Liver (tissue), 9 donors: ENCODE data around the gene ASB1. TPM values are rescaled to one million over a fixed set of nuclear protein-coding genes. Genes with fewer than 3 reads are reported as not detected.

Source experiments
- DNase-seq: peaks from one replicate; pipeline ENCODE4 v3.0.0-alpha.2; 2017; ENCODE audit warnings: low spot score
- H3K27ac ChIP-seq, 2 donors: one replicate each; pipeline ENCODE4 v1.7.0; 2013; ENCODE audit warnings: inconsistent platforms in 2 of 2, low read length in 2 of 2, control low read depth in 1 of 2, low read depth in 1 of 2, mild to moderate bottlenecking in 1 of 2
- H3K27me3 ChIP-seq, 4 donors: one replicate each; pipeline versions ENCODE4 v1.6.1 to v1.7.0; 2013; ENCODE audit warnings: low read length in 3 of 4, inconsistent platforms in 1 of 4, mild to moderate bottlenecking in 1 of 4, moderate library complexity in 1 of 4; ENCODE audit not compliant: control insufficient read depth in 4 of 4, insufficient read depth in 4 of 4
- H3K36me3 ChIP-seq, 4 donors: one replicate each; pipeline versions ENCODE4 v1.6.1 to v1.7.0; 2013; ENCODE audit warnings: low read length in 3 of 4, mild to moderate bottlenecking in 3 of 4, low read depth in 1 of 4, moderate library complexity in 1 of 4; ENCODE audit not compliant: control insufficient read depth in 4 of 4, insufficient read depth in 3 of 4
- H3K4me1 ChIP-seq, 4 donors: one replicate each; pipeline versions ENCODE4 v1.6.1 to v1.7.0; 2013; ENCODE audit warnings: low read length in 3 of 4, mild to moderate bottlenecking in 3 of 4, moderate library complexity in 1 of 4; ENCODE audit not compliant: control insufficient read depth in 4 of 4, insufficient read depth in 4 of 4
- H3K4me3 ChIP-seq, 3 donors: one replicate each; pipeline versions ENCODE4 v1.6.1 to v1.7.0; 2013; ENCODE audit warnings: low read length in 3 of 3, control low read depth in 1 of 3, low read depth in 1 of 3, mild to moderate bottlenecking in 1 of 3
- H3K9ac ChIP-seq, 2 donors: one replicate each; pipeline ENCODE4 v1.7.0; 2013; ENCODE audit warnings: low read length in 2 of 2, mild to moderate bottlenecking in 2 of 2, moderate library complexity in 2 of 2, control low read depth in 1 of 2, low read depth in 1 of 2
- H3K9me3 ChIP-seq, 4 donors: one replicate each; pipeline versions ENCODE4 v1.6.1 to v1.7.0; 2013; ENCODE audit warnings: low read length in 3 of 4; ENCODE audit not compliant: control insufficient read depth in 4 of 4
- FOXA2 ChIP-seq: IDR thresholded peaks from 2 replicates; pipeline ENCODE4 v1.6.1; 2016; ENCODE audit warnings: antibody characterized with exemption
- GABPA ChIP-seq, 2 donors: IDR thresholded peaks in 1 of 2; conservative IDR thresholded peaks in 1 of 2; 2 replicates each; pipeline ENCODE4 v1.6.1; 2016; ENCODE audit warnings: antibody characterized with exemption in 2 of 2, mild to moderate bottlenecking in 1 of 2, moderate library complexity in 1 of 2
- HNF4A ChIP-seq, 2 donors: conservative IDR thresholded peaks; 2 replicates each; pipeline ENCODE4 v1.6.1; 2016; ENCODE audit warnings: antibody characterized with exemption in 2 of 2, mild to moderate bottlenecking in 2 of 2
- HNF4G ChIP-seq: IDR thresholded peaks from 2 replicates; pipeline ENCODE4 v1.6.1; 2016; ENCODE audit warnings: antibody characterized with exemption
- JUND ChIP-seq, 2 donors: IDR thresholded peaks; 2 replicates each; pipeline ENCODE4 v1.6.1; 2016; ENCODE audit warnings: antibody characterized with exemption in 2 of 2
- RAD21 ChIP-seq, 2 donors: IDR thresholded peaks; 2 replicates each; pipeline ENCODE4 v1.6.1; 2016; ENCODE audit warnings: antibody characterized with exemption in 2 of 2, mild to moderate bottlenecking in 2 of 2
- RXRA ChIP-seq, 2 donors: IDR thresholded peaks; 2 replicates each; pipeline ENCODE4 v1.6.1; 2017 to 2018; ENCODE audit warnings: antibody characterized with exemption in 2 of 2, mild to moderate bottlenecking in 1 of 2
- SP1 ChIP-seq: IDR thresholded peaks from 2 replicates; pipeline ENCODE4 v1.6.1; 2018; ENCODE audit warnings: antibody characterized with exemption, mild to moderate bottlenecking
- TAF1 ChIP-seq: conservative IDR thresholded peaks from 2 replicates; pipeline ENCODE4 v1.6.1; 2016; ENCODE audit warnings: antibody characterized with exemption, mild to moderate bottlenecking
- YY1 ChIP-seq: IDR thresholded peaks from 2 replicates; pipeline ENCODE4 v1.6.1; 2016; ENCODE audit warnings: antibody characterized with exemption, mild to moderate bottlenecking
- WGBS: extraction: QIAGEN DNeasy Blood & Tissue Kit; methylation state at CpG from one replicate; pipeline ENCODE4 v1.1.7; 2013; 5-methylcytosine and 5-hydroxymethylcytosine counted together
- polyA plus RNA-seq, 2 donors: library from polyadenylated mRNA; stranded (reverse) in 1 of 2; unstranded in 1 of 2; fragments of 200-250 nt in 1 of 2; fragments of >200 nt in 1 of 2; fragmentation: Nextera tagmentation in 1 of 2; extraction: Ambion mirVana in 1 of 2; gene quantifications; one replicate each; pipeline versions ENCODE4 v1.2.1 to v1.2.3, GENCODE V29; 2013 to 2015
- total RNA-seq, 2 donors: library from RNA; depleted of rRNA; stranded (reverse); fragments of >200 nt; gene quantifications; one replicate each; pipeline ENCODE4 v1.2.3, GENCODE V29; 2014
- TF ChIP-seq, protein P1 (sequence below): IDR thresholded peaks from 2 replicates; pipeline ENCODE4 v1.6.1; 2016; ENCODE audit warnings: antibody characterized with exemption
- TF ChIP-seq, protein P2 (sequence below): fragments of 150-350 bp; IDR thresholded peaks from 2 replicates; pipeline ENCODE4 v1.5.1; 2017; ENCODE audit warnings: improper control_type of control experiment, low read depth, low read length; ENCODE audit not compliant: missing input control
- TF ChIP-seq, protein P3 (sequence below): IDR thresholded peaks from 2 replicates; pipeline ENCODE4 v1.6.1; 2016; ENCODE audit warnings: antibody characterized with exemption
- TF ChIP-seq, protein P4 (sequence below): IDR thresholded peaks from 2 replicates; pipeline ENCODE4 v1.6.1; 2016; ENCODE audit warnings: antibody characterized with exemption
- TF ChIP-seq, protein P5 (sequence below): IDR thresholded peaks from 2 replicates; pipeline ENCODE4 v1.6.1; 2016; ENCODE audit warnings: antibody characterized with exemption, mild to moderate bottlenecking
- donor health status: healthy.
- donor health status: healthy.
- donor health status: healthy.
- donor health status: healthy.
- donor health status: healthy.

Gene ASB1
- total and polyA plus RNA-seq, 4 donors, result 6.1 to 15.2 (median 10.5) TPM

DNA sequence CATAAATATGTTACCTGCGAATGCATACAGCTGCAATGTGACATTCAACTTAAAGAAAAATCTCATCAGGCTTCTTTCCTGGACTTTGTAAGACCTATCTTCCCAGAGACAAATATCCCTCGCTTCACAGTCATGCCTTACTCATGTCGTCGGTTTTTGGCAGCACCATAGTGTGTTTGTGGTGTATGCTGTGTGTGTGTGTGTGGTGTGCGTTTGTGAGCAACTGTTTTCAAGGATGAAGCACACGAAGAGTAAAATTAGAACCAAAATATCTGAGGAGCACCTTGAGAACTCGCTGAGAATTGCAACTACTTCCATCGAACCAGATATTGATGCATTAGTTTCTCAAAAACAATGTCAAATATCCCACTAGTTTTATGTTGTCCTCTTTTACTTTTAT, 56.9 kb downstream of the ASB1 start:
- peaks cover 0 to 4% (median 1%) of the 10 kb centered on the region in 4 donors for H3K9me3 ChIP-seq
- 85% methylated on average over 8 of the region's 8 CpGs for WGBS
- H3K36me3 ChIP-seq, result no peaks in the 10 kb centered on the region

DNA sequence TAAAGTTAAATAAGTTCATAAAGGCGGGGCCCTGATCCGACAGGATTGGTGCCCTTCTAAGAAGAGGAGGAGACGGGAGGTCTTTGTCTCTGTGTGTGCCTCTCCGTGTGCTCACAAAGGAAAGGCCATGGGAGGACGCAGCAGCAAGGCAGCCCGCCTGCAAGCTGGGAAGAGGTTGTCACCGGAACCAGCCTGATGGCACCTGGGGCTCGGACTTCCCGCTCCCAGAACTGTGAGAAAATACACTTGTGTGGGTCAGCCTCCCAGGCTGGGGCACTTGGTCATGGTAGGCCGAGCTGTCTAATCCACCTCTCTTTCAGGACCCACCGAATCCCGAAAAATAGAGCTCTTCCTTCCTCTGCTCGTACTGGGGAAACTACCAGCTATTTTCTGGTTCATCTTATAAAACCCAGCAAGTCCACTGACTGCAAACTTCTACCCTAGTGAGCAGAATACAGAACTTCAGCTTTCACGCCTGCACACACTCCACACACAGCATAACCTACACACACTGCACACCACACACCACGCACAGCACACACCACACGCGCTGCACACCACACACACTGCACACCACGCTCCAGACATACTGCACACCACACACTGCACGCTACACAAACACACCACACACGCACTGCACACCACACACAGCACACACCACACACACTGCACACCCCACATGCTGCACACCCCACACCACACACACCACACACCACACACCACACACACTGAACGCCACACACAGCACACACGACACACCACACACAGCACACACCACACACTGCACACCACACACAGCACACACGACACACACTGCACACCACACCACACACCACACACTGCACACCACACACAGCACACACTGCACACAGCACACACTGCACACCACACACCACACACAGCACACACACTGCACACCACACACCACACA, 58.1 kb downstream of the ASB1 start:
- WGBS, result 96% methylated on average over 23 of the region's 23 CpGs
- Histone ChIP-seq H3K4me3 (no peak overlapping the region), H3K36me3 (no peaks in the 10 kb centered on the region), H3K27ac (no peak overlapping the region), H3K4me1 (no peaks in the 10 kb centered on the region), H3K27me3 (no peaks in the 10 kb centered on the region), H3K9ac (no peak overlapping the region), H3K9me3 (peaks cover 0 to 4% (median 1%) of the 10 kb centered on the region in 4 donors)
- DNase-seq, result peak; percentile 16
- TF ChIP-seq, protein P1, sequence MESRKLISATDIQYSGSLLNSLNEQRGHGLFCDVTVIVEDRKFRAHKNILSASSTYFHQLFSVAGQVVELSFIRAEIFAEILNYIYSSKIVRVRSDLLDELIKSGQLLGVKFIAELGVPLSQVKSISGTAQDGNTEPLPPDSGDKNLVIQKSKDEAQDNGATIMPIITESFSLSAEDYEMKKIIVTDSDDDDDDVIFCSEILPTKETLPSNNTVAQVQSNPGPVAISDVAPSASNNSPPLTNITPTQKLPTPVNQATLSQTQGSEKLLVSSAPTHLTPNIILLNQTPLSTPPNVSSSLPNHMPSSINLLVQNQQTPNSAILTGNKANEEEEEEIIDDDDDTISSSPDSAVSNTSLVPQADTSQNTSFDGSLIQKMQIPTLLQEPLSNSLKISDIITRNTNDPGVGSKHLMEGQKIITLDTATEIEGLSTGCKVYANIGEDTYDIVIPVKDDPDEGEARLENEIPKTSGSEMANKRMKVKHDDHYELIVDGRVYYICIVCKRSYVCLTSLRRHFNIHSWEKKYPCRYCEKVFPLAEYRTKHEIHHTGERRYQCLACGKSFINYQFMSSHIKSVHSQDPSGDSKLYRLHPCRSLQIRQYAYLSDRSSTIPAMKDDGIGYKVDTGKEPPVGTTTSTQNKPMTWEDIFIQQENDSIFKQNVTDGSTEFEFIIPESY, result no peak
- TF ChIP-seq RAD21 (IDR thresholded peaks at IDR 0.05), result no peak
- no peak for TF ChIP-seq SP1
- TF ChIP-seq, protein P2, sequence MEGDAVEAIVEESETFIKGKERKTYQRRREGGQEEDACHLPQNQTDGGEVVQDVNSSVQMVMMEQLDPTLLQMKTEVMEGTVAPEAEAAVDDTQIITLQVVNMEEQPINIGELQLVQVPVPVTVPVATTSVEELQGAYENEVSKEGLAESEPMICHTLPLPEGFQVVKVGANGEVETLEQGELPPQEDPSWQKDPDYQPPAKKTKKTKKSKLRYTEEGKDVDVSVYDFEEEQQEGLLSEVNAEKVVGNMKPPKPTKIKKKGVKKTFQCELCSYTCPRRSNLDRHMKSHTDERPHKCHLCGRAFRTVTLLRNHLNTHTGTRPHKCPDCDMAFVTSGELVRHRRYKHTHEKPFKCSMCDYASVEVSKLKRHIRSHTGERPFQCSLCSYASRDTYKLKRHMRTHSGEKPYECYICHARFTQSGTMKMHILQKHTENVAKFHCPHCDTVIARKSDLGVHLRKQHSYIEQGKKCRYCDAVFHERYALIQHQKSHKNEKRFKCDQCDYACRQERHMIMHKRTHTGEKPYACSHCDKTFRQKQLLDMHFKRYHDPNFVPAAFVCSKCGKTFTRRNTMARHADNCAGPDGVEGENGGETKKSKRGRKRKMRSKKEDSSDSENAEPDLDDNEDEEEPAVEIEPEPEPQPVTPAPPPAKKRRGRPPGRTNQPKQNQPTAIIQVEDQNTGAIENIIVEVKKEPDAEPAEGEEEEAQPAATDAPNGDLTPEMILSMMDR, result no peak
- TF ChIP-seq, protein P3, sequence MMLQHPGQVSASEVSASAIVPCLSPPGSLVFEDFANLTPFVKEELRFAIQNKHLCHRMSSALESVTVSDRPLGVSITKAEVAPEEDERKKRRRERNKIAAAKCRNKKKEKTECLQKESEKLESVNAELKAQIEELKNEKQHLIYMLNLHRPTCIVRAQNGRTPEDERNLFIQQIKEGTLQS, result no peak
- no peak for TF ChIP-seq TAF1
- no peak for TF ChIP-seq HNF4G
- TF ChIP-seq YY1, result no peak
- no peak for TF ChIP-seq HNF4A (conservative IDR thresholded peaks at IDR 0.05)
- no peak for TF ChIP-seq GABPA (IDR thresholded peaks at IDR 0.05 in 1 of 2, conservative IDR thresholded peaks at IDR 0.05 in 1 of 2)
- TF ChIP-seq RXRA (IDR thresholded peaks at IDR 0.05), result no peak
- TF ChIP-seq JUND (IDR thresholded peaks at IDR 0.05), result no peak
- TF ChIP-seq, protein P4, sequence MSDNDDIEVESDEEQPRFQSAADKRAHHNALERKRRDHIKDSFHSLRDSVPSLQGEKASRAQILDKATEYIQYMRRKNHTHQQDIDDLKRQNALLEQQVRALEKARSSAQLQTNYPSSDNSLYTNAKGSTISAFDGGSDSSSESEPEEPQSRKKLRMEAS, result no peak
- TF ChIP-seq FOXA2, result no peak
- TF ChIP-seq, protein P5, sequence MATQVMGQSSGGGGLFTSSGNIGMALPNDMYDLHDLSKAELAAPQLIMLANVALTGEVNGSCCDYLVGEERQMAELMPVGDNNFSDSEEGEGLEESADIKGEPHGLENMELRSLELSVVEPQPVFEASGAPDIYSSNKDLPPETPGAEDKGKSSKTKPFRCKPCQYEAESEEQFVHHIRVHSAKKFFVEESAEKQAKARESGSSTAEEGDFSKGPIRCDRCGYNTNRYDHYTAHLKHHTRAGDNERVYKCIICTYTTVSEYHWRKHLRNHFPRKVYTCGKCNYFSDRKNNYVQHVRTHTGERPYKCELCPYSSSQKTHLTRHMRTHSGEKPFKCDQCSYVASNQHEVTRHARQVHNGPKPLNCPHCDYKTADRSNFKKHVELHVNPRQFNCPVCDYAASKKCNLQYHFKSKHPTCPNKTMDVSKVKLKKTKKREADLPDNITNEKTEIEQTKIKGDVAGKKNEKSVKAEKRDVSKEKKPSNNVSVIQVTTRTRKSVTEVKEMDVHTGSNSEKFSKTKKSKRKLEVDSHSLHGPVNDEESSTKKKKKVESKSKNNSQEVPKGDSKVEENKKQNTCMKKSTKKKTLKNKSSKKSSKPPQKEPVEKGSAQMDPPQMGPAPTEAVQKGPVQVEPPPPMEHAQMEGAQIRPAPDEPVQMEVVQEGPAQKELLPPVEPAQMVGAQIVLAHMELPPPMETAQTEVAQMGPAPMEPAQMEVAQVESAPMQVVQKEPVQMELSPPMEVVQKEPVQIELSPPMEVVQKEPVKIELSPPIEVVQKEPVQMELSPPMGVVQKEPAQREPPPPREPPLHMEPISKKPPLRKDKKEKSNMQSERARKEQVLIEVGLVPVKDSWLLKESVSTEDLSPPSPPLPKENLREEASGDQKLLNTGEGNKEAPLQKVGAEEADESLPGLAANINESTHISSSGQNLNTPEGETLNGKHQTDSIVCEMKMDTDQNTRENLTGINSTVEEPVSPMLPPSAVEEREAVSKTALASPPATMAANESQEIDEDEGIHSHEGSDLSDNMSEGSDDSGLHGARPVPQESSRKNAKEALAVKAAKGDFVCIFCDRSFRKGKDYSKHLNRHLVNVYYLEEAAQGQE, result no peak

More for the DNA sequence above, 56.9 kb downstream of the ASB1 start:
- H3K4me3 ChIP-seq, result no peak overlapping the region
- no peaks in the 10 kb centered on the region for H3K4me1 ChIP-seq
- no peak for DNase-seq
- TF ChIP-seq RXRA (IDR thresholded peaks at IDR 0.05) (no peak), JUND (IDR thresholded peaks at IDR 0.05) (no peak)
- H3K27ac ChIP-seq, result no peak overlapping the region
- no peaks in the 10 kb centered on the region for H3K27me3 ChIP-seq
- H3K9ac ChIP-seq, result no peak overlapping the region
